K562 (cell line): ENCODE results near the gene INPP5E. TPM values are rescaled to one million over a fixed set of nuclear protein-coding genes. Genes with fewer than 3 reads are reported as not detected.

ENCODE experiments used
- ATAC-seq: fragments of 200-7000 bp; cut with Tn5 transposase; 3 replicates; pipeline ENCODE4 v1.9.1; 2020; ENCODE audit warnings: moderate library complexity
- BruUV-seq: library from RNA; stranded (reverse); fragments of 400-500 nt; replicated peaks from 2 replicates; lab custom pipeline; 2021; lab: Mats Ljungman, UMichigan
- CTCF ChIA-PET: fragments of 300-600 bp; formaldehyde crosslinking; extraction: SDS; loops from one replicate; lab custom pipeline; 2021; ENCODE audit warnings: low intra/inter-chr PET ratio; lab: Yijun Ruan, JAX
- POLR2A ChIA-PET: fragments of 300-600, 350-650 bp; sonication (Branson Sonifier 250); formaldehyde crosslinking; extraction: SDS; loops from one replicate; lab custom pipeline; 2021; ENCODE audit warnings: antibody characterized with exemption, inconsistent platforms; lab: Yijun Ruan, JAX
- DNase-seq, 4 experiments: peaks; one replicate each; pipeline versions ENCODE4 v3.0.0 to v3.0.0-alpha.2; 2011 to 2018; ENCODE audit warnings: low spot score in 3 of 4, mixed read lengths in 3 of 4; ENCODE audit errors: extremely low read depth in 1 of 4
- FAIRE-seq: peaks from 2 replicates; lab custom pipeline; 2011; peaks lifted over from hg19 to GRCh38; lab: Jason Lieb, UNC
- H2AFZ ChIP-seq: 2 replicates; pipeline ENCODE4 v1.6.0; 2011; ENCODE audit warnings: low read depth, low read length, control low read depth, inconsistent platforms
- H3K27ac ChIP-seq: fragments of 200-600 bp; 3 replicates; pipeline ENCODE4 v1.8.0; 2011; ENCODE audit warnings: low read depth, mild to moderate bottlenecking, control low read depth, inconsistent platforms, low read length, moderate library complexity, mixed read lengths; ENCODE audit errors: extremely low read depth
- H3K27me3 ChIP-seq, 2 experiments: fragments of 300-600 bp in 1 of 2; 2 replicates in 1 of 2; 3 replicates in 1 of 2; pipeline versions ENCODE4 v1.6.0 to v1.8.0; 2011; ENCODE audit warnings: inconsistent platforms in 2 of 2, low read length in 2 of 2, mild to moderate bottlenecking in 1 of 2, mixed read lengths in 1 of 2, moderate library complexity in 1 of 2; ENCODE audit not compliant: control insufficient read depth in 2 of 2, insufficient read depth in 2 of 2
- H3K36me3 ChIP-seq: fragments of 300-600 bp; 3 replicates; pipeline ENCODE4 v1.8.0; 2011; ENCODE audit warnings: mild to moderate bottlenecking, low read length, inconsistent platforms; ENCODE audit not compliant: control insufficient read depth, insufficient read depth
- H3K4me1 ChIP-seq, 2 experiments: fragments of 200-600 bp in 1 of 2; replicated peaks in 1 of 2; 2 replicates in 1 of 2; 3 replicates in 1 of 2; pipeline versions ENCODE4 v1.5.1 to v1.8.0; 2011; ENCODE audit warnings: inconsistent platforms in 2 of 2, low read length in 2 of 2, mild to moderate bottlenecking in 1 of 2, mixed read lengths in 1 of 2, moderate library complexity in 1 of 2; ENCODE audit not compliant: control insufficient read depth in 2 of 2, insufficient read depth in 2 of 2
- H3K4me2 ChIP-seq: 2 replicates; pipeline ENCODE4 v1.6.1; 2011; ENCODE audit warnings: low read length, control low read depth, inconsistent platforms, mixed read lengths; ENCODE audit not compliant: insufficient read depth
- H3K4me3 ChIP-seq: fragments of 200-600 bp; sonication (generic), shearing (Covaris generic); 2 replicates; pipeline ENCODE4 v1.5.1; 2016; ENCODE audit warnings: control low read depth, inconsistent platforms
- H3K79me2 ChIP-seq: fragments of 200-600 bp; 3 replicates; pipeline ENCODE4 v1.8.0; 2011; ENCODE audit warnings: low read length, inconsistent platforms; ENCODE audit not compliant: control insufficient read depth, insufficient read depth
- H3K9ac ChIP-seq, 2 experiments: 2 replicates each; pipeline versions ENCODE4 v1.6.0 to v1.6.1; 2011; ENCODE audit warnings: low read depth in 2 of 2, low read length in 2 of 2, control low read depth in 1 of 2, inconsistent platforms in 1 of 2, mild to moderate bottlenecking in 1 of 2, mixed read lengths in 1 of 2; ENCODE audit not compliant: insufficient read depth in 1 of 2
- H3K9me1 ChIP-seq: one replicate; pipeline ENCODE4 v1.6.0; 2011; ENCODE audit warnings: inconsistent platforms, mild to moderate bottlenecking, low read length, moderate library complexity; ENCODE audit not compliant: control insufficient read depth, insufficient read depth
- H3K9me3 ChIP-seq: replicated peaks from 2 replicates; pipeline ENCODE4 v1.5.1; 2011; ENCODE audit warnings: low read depth, low read length, inconsistent platforms; ENCODE audit not compliant: control insufficient read depth, insufficient read depth
- H4K20me1 ChIP-seq: replicated peaks from 2 replicates; pipeline ENCODE4 v1.6.1; 2011; ENCODE audit warnings: low read length, inconsistent platforms, mixed read lengths; ENCODE audit not compliant: control insufficient read depth, insufficient read depth
- ATF7 ChIP-seq: fragments of 450-650 bp; IDR thresholded peaks from 2 replicates; pipeline ENCODE4 v1.7.1; 2014; ENCODE audit warnings: mild to moderate bottlenecking, moderate library complexity
- FOXJ3 ChIP-seq: sonication (generic); formaldehyde crosslinking; IDR thresholded peaks from 2 replicates; pipeline ENCODE4 v1.4.0; 2020; ENCODE audit warnings: mild to moderate bottlenecking, missing genetic modification reagents
- POLR2G ChIP-seq: fragments of 200-400 bp; formaldehyde crosslinking; IDR thresholded peaks from 2 replicates; pipeline ENCODE4 v1.6.1; 2017; ENCODE audit warnings: low read depth, mild to moderate bottlenecking, antibody characterized with exemption, low read length, moderate library complexity
- RBFOX2 ChIP-seq: fragments of 200-400 bp; formaldehyde crosslinking; IDR thresholded peaks from 2 replicates; pipeline ENCODE4 v1.6.1; 2017; ENCODE audit warnings: low read depth, mild to moderate bottlenecking, low read length, moderate library complexity
- SRF ChIP-seq, 2 experiments: fragments of 250-450, 450-650 bp in 1 of 2; sonication (Bioruptor Pico) in 1 of 2; sonication (generic) in 1 of 2; formaldehyde crosslinking; IDR thresholded peaks; 2 replicates each; pipeline versions ENCODE4 v1.5.0 to v1.5.1; 2020 to 2022; ENCODE audit warnings: mild to moderate bottlenecking in 1 of 2, missing genetic modification reagents in 1 of 2
- ZNF217 ChIP-seq: sonication (generic); formaldehyde crosslinking; IDR thresholded peaks from 2 replicates; pipeline ENCODE4 v1.8.0; 2022; ENCODE audit warnings: mild to moderate bottlenecking, missing genetic modification reagents
- WGBS: fragments of 100-300 bp; shearing (Covaris generic); methylation state at CpG from one replicate; pipeline ENCODE4 v1.1.6; 2016; ENCODE audit warnings: low coverage, mixed read lengths; ENCODE audit not compliant: insufficient coverage; ENCODE audit errors: missing lambda C conversion rate; 5-methylcytosine and 5-hydroxymethylcytosine counted together
- in situ Hi-C: fragments of 300-500 bp; cut with MboI; formaldehyde crosslinking; loops from 4 replicates; pipeline ENCODE4 v1.15.0; 2018; ENCODE audit warnings: inconsistent platforms, mixed read lengths
- intact Hi-C: fragments of 100-400 bp; cut with micrococcal nuclease; formaldehyde crosslinking; loops from 2 replicates; pipeline ENCODE4 v1.14.2; 2022
- polyA plus RNA-seq, 8 experiments: library from polyadenylated mRNA; depleted of rRNA in 4 of 8; stranded (reverse) in 5 of 8; unstranded in 3 of 8; fragments of >200 nt; fragmentation: Nextera tagmentation in 2 of 8; fragmentation: Illumina TruSeq in 1 of 8; extraction: Ambion mirVana in 2 of 8; extraction: Trizol in 1 of 8; gene quantifications; 2 replicates each; pipeline versions ENCODE4 v1.2.1 to v1.2.3, GENCODE V29; 2011 to 2014; ENCODE audit warnings: inconsistent platforms in 1 of 8, missing spikeins in 1 of 8
- total RNA-seq, 7 experiments: library from RNA; depleted of rRNA in 6 of 7; stranded (reverse); fragments of >200 nt in 6 of 7; fragmentation: Illumina TruSeq in 2 of 7; extraction: Trizol in 2 of 7; gene quantifications; 2 replicates each; pipeline versions ENCODE4 v1.2.1 to v1.2.3, GENCODE V29; 2011 to 2021; ENCODE audit warnings: low replicate concordance in 1 of 7

The INPP5E gene
- total and polyA plus RNA-seq, 9 of the 15 experiments (the other 6 are each of a cell fraction or from before 2014, with no cell fraction given) = 0.38 to 17.4 (median 4.9) TPM

DNA sequence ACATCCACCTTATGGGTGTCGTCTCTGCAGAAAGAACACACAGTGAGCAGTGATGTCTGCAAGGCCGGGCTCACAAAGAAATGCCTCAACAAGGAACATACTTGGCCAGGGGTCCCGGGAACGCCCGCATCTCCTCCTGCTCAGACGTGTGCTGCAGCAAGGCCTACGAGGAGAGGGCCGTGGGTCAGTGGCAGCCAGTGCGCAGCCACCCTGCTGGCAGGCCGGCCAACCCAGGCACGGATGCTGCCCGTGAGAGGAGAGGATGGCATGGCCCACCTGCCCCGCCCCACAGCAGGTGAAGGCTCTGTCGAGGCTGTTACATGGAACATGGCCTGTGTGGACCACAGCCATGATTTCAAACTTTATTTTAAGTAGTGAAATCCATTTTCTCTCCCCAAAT, 23.9 kb upstream of the INPP5E start:
- 90% methylated on average over 13 of the region's 14 CpGs for WGBS
- H3K4me2 ChIP-seq = no peak overlapping the region
- H4K20me1 ChIP-seq = no peaks in the 10 kb centered on the region
- in situ Hi-C loops (no loop called here), intact Hi-C loops (no loop called here)
- H3K4me1 ChIP-seq = no peaks in the 10 kb centered on the region
- H3K27me3 ChIP-seq = no peaks in the 10 kb centered on the region
- H3K36me3 ChIP-seq = peaks cover 93% of the 10 kb centered on the region
- TF ChIP-seq POLR2G (0 out of 2 replicates have a peak, but pooled peaks have one; percentile 24), FOXJ3 (CRISPR knock-in tag) (no peak), ATF7 (no peak), ZNF217 (CRISPR knock-in tag) (no peak)
- BruUV-seq = no TSS peak
- no peak for DNase-seq
- H3K9me1 ChIP-seq = no peaks in the 10 kb centered on the region
- H3K27ac ChIP-seq = no peak overlapping the region
- no peak overlapping the region for H2AFZ ChIP-seq
- H3K9me3 ChIP-seq = no peaks in the 10 kb centered on the region
- H3K9ac ChIP-seq = no peak overlapping the region
- ATAC-seq = no peak
- FAIRE-seq = no peak
- CTCF ChIA-PET = no interaction called here
- no peaks in the 10 kb centered on the region; the same call in 2 of the 3 replicates for H3K79me2 ChIP-seq
- POLR2A ChIA-PET = interaction anchor here (1.1 to 2.8 kb wide), 3 partner anchors 11 to 21 kb away, joined by 3 to 8 read pairs (median 5); no protein-coding TSS in a partner anchor
- H3K4me3 ChIP-seq = no peak overlapping the region

DNA sequence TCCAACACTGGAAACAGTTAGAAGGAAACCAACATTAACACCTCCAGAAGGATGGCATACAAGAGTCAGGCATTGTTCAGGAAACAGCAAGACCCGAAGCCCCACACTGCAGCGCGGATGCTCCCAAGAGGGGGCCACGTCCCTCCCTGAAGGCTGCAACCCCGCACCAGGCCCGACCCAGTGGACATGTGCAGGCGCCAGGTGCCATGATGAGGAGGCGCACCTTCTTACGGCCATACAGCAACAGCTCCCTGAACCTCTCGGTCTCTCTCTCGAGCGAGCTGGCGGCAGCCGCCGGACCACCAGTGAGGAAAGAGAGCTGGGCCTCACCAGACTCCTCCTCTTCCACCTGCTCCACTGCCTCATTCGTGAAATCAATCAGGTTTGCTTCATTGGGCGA, 23.0 kb upstream of the INPP5E start:
- Histone ChIP-seq H2AFZ (no peak overlapping the region), H3K9ac (peak overlapping the region in 1 of 2 experiments; percentile 57; a peak in 2 of 4 replicates), H3K9me1 (no peaks in the 10 kb centered on the region), H3K9me3 (no peaks in the 10 kb centered on the region), H3K79me2 (no peaks in the 10 kb centered on the region; the same call in 2 of the 3 replicates), H3K36me3 (peaks cover 92% of the 10 kb centered on the region), H3K4me1 (no peaks in the 10 kb centered on the region), H3K27ac (no peak overlapping the region), H4K20me1 (no peaks in the 10 kb centered on the region), H3K27me3 (no peaks in the 10 kb centered on the region), H3K4me3 (no peak overlapping the region), H3K4me2 (no peak overlapping the region)
- in situ Hi-C loops (no loop called here), intact Hi-C loops (no loop called here)
- DNase-seq = no peak
- no peak for FAIRE-seq
- ChIA-PET CTCF (no interaction called here), POLR2A (interaction anchor here (0.6 to 2.8 kb wide), 3 partner anchors 12 to 161 kb away, joined by 3 to 8 read pairs (median 4); no protein-coding TSS in a partner anchor)
- no TSS peak for BruUV-seq
- no peak for ATAC-seq
- WGBS = 92% methylated on average over 17 of the region's 17 CpGs
- peak; percentile 22; the same call in 1 of the 2 replicates for TF ChIP-seq RBFOX2
- no peak for TF ChIP-seq SRF (CRISPR knock-in tag; IDR thresholded peaks at IDR 0.05)
